Endodermal cell (in vitro differentiated cells): ENCODE results near the gene SQSTM1. TPM values are rescaled to one million over a fixed set of nuclear protein-coding genes. Genes with fewer than 3 reads are reported as not detected.

Experiments
- DNase-seq: peaks from one replicate; pipeline ENCODE4 v3.0.0-alpha.2; 2017
- H3K27ac ChIP-seq: 2 replicates; pipeline ENCODE4 v1.5.1; 2013; ENCODE audit warnings: mild to moderate bottlenecking, low read depth, low read length, moderate library complexity
- H3K27me3 ChIP-seq: 2 replicates; pipeline ENCODE4 v1.6.1; 2013; ENCODE audit warnings: mild to moderate bottlenecking, low read length, moderate library complexity; ENCODE audit not compliant: insufficient read depth, control insufficient read depth, poor library complexity, severe bottlenecking
- H3K36me3 ChIP-seq: 2 replicates; pipeline ENCODE4 v1.7.0; 2013; ENCODE audit warnings: mild to moderate bottlenecking, low read length, moderate library complexity; ENCODE audit not compliant: control insufficient read depth, insufficient read depth
- H3K4me1 ChIP-seq: one replicate; pipeline ENCODE4 v1.7.0; 2013; ENCODE audit warnings: low read length; ENCODE audit not compliant: control insufficient read depth, insufficient read depth
- H3K4me3 ChIP-seq: 2 replicates; pipeline ENCODE4 v1.5.1; 2013; ENCODE audit warnings: mild to moderate bottlenecking, low read length, moderate library complexity
- H3K9ac ChIP-seq: 2 replicates; pipeline ENCODE4 v1.6.1; 2013; ENCODE audit warnings: mild to moderate bottlenecking, low read length, moderate library complexity; ENCODE audit not compliant: poor library complexity, severe bottlenecking; ENCODE audit errors: extremely low read depth
- H3K9me3 ChIP-seq: 2 replicates; pipeline ENCODE4 v1.6.1; 2013; ENCODE audit warnings: mild to moderate bottlenecking, low read length, moderate library complexity; ENCODE audit not compliant: control insufficient read depth
- H3K27ac Mint-ChIP-seq: 2 replicates; pipeline ENCODE4 v1.8.0; 2020; ENCODE audit warnings: mixed read lengths
- H3K27me3 Mint-ChIP-seq: 2 replicates; pipeline ENCODE4 v1.8.0; 2021; ENCODE audit warnings: mild to moderate bottlenecking, mixed read lengths; ENCODE audit not compliant: insufficient read depth
- H3K36me3 Mint-ChIP-seq: 2 replicates; pipeline ENCODE4 v1.8.0; 2020; ENCODE audit warnings: low read depth, mixed read lengths
- H3K4me1 Mint-ChIP-seq: 2 replicates; pipeline ENCODE4 v1.8.0; 2020; ENCODE audit warnings: mixed read lengths
- H3K4me3 Mint-ChIP-seq: 2 replicates; pipeline ENCODE4 v1.8.0; 2020; ENCODE audit warnings: mild to moderate bottlenecking, moderate library complexity, mixed read lengths
- H3K9me3 Mint-ChIP-seq: 2 replicates; pipeline ENCODE4 v1.8.0; 2020; ENCODE audit warnings: mild to moderate bottlenecking, mixed read lengths
- WGBS, 2 experiments: methylation state at CpG; one replicate each; pipeline versions ENCODE4 v1.1.5 to v1.1.7; 2013; ENCODE audit warnings: missing lambda C conversion rate in 2 of 2, mixed read lengths in 1 of 2; ENCODE audit not compliant: insufficient coverage in 1 of 2, insufficient read length in 1 of 2; 5-methylcytosine and 5-hydroxymethylcytosine counted together
- total RNA-seq, 2 donors: library from RNA; stranded (reverse); fragmentation: NEBNext Ultra II Directional in 1 of 2; extraction: Animal tissue kit (Norgen Biotek cat#: 25700) in 1 of 2; gene quantifications; 2 replicates in 1 of 2; 3 replicates in 1 of 2; pipeline ENCODE4 v1.2.1, GENCODE V29; 2021
- TF ChIP-seq, protein P1 (sequence below): fragments of 200-600 bp; sonication (generic); conservative IDR thresholded peaks from 2 replicates; pipeline ENCODE4 v1.5.0; 2021; ENCODE audit warnings: antibody characterized with exemption, mild to moderate bottlenecking

The SQSTM1 gene
- total RNA-seq, 2 donors from 2014 or later = 134 to 172 TPM

DNA sequence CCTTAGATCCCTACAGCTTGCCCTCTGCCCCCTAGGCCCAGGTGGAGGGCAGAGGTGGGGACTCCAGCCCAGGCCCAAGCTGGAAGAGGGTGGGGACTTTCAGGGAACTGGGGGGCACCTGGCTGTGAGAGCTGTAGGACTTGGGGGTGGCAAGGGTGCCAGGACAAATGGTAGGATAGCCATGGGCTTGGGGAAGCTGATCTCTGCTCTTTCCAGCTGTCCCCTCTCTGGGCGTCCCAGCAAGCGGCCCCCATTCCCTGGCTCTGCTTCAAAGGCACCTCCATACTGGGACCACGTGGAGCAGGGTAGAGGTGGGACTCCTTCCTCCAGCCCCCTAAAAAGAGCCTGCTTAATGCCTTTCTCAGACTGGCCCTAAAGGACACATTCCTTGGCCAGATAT, 26.5 kb upstream of the SQSTM1 start:
- TF ChIP-seq, protein P1, sequence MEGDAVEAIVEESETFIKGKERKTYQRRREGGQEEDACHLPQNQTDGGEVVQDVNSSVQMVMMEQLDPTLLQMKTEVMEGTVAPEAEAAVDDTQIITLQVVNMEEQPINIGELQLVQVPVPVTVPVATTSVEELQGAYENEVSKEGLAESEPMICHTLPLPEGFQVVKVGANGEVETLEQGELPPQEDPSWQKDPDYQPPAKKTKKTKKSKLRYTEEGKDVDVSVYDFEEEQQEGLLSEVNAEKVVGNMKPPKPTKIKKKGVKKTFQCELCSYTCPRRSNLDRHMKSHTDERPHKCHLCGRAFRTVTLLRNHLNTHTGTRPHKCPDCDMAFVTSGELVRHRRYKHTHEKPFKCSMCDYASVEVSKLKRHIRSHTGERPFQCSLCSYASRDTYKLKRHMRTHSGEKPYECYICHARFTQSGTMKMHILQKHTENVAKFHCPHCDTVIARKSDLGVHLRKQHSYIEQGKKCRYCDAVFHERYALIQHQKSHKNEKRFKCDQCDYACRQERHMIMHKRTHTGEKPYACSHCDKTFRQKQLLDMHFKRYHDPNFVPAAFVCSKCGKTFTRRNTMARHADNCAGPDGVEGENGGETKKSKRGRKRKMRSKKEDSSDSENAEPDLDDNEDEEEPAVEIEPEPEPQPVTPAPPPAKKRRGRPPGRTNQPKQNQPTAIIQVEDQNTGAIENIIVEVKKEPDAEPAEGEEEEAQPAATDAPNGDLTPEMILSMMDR = no peak
- Histone ChIP-seq H3K4me1 (peaks cover 5% of the 10 kb centered on the region), H3K36me3 (peaks cover 23% of the 10 kb centered on the region), H3K9ac (no peak overlapping the region), H3K27ac (no peak overlapping the region), H3K9me3 (no peaks in the 10 kb centered on the region), H3K27me3 (no peaks in the 10 kb centered on the region), H3K4me3 (no peak overlapping the region)
- H3K9me3 Mint-ChIP-seq = peaks cover 2% of the 10 kb centered on the region
- H3K4me1 Mint-ChIP-seq = peaks cover 3% of the 10 kb centered on the region
- H3K27me3 Mint-ChIP-seq = no peaks in the 10 kb centered on the region
- H3K4me3 Mint-ChIP-seq = no peak overlapping the region
- peaks cover 15% of the 10 kb centered on the region for H3K36me3 Mint-ChIP-seq
- WGBS, 2 experiments = 91% methylated on average over 3 of the region's 3 CpGs; no CpG with 5 or more reads in 1 of the 2 experiments
- no peak overlapping the region for H3K27ac Mint-ChIP-seq
- no peak for DNase-seq

DNA sequence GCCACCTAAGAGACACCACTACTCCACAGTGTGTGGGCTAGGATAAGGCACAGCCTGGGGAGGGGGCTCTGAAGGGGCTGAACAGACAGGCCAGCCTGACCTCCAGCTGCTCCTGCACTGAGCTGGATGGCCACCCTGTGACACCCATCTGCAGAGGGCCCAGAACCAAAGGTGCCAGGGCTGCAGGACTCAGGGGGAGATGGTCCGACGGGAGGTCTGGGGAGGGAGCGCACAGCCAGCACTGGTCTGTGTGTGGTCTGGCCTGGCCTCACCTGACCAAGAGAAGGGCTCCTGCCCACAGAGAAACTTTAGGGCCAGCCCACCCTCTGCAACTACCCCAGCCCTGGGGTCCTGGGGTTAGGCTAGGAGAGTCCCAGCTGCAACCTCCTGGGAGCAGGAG, 26.1 kb upstream of the SQSTM1 start:
- Histone ChIP-seq H3K36me3 (peaks cover 27% of the 10 kb centered on the region), H3K4me3 (no peak overlapping the region), H3K4me1 (peaks cover 5% of the 10 kb centered on the region), H3K9me3 (no peaks in the 10 kb centered on the region), H3K27ac (no peak overlapping the region), H3K27me3 (no peaks in the 10 kb centered on the region), H3K9ac (no peak overlapping the region)
- 97% methylated on average over 3 of the region's 3 CpGs; no CpG with 5 or more reads in 1 of the 2 experiments for WGBS, 2 experiments
- TF ChIP-seq, protein P1 = no peak
- H3K27me3 Mint-ChIP-seq = no peaks in the 10 kb centered on the region
- DNase-seq = no peak
- H3K4me1 Mint-ChIP-seq = peaks cover 3% of the 10 kb centered on the region
- H3K36me3 Mint-ChIP-seq = peaks cover 19% of the 10 kb centered on the region
- H3K9me3 Mint-ChIP-seq = no peaks in the 10 kb centered on the region
- no peak overlapping the region for H3K27ac Mint-ChIP-seq
- peak overlapping the region; percentile 64 for H3K4me3 Mint-ChIP-seq

DNA sequence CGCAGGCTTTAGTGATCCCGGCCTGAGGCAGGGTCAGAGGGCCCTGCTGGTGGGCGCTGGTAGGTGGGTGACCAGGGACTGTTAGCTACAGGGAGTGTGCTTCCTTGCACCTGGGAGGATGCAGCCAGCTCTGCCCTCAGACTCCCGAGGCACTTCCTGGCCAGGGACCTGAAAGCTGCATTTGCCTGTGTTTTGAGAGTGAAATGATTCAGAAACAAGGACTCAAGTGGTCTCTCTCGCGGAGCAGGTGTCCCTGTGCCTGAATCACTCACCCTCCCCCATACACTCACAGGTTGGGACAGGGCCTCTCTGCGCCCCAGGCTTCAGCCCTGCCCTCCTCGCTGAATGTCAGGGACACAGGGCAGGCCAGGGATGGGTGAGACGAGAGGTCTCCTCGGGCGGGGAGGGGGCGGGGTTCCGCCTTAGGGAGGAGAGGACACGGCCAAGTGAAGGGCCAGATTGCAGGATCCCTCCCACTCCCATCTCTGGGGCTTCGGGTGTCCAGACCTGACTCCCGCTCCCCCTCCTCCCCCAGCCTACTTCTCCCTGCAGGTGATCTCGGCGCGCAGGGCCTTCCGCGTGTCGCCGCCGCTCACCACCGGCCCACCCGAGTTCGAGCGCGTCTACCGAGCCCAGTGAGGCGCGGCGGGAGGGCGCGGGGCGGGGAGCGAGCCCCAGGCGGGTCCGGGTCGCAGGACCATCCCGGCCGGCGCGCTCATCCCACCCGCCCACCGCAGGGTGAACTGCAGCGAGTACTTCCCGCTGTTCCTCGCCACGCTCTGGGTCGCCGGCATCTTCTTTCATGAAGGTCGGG, 25.4 kb upstream of the SQSTM1 start:
- Histone ChIP-seq H3K27me3 (no peaks in the 10 kb centered on the region), H3K4me3 (peak overlapping the region; percentile 74), H3K9ac (peak overlapping the region; percentile 41), H3K36me3 (peaks cover 34% of the 10 kb centered on the region), H3K9me3 (no peaks in the 10 kb centered on the region), H3K4me1 (peaks cover 5% of the 10 kb centered on the region), H3K27ac (no peak overlapping the region)
- 1 to 9% methylated on average over 23 to 53 of the region's 53 CpGs for WGBS, 2 experiments
- H3K4me3 Mint-ChIP-seq = peak overlapping the region; percentile 64
- TF ChIP-seq, protein P1 = peak; percentile 24
- no peaks in the 10 kb centered on the region for H3K27me3 Mint-ChIP-seq
- H3K4me1 Mint-ChIP-seq = peaks cover 3% of the 10 kb centered on the region
- H3K27ac Mint-ChIP-seq = no peak overlapping the region
- H3K36me3 Mint-ChIP-seq = peaks cover 23% of the 10 kb centered on the region
- DNase-seq = peak; percentile 89
- no peaks in the 10 kb centered on the region for H3K9me3 Mint-ChIP-seq
